ENCODE data around the gene LSR. TPM values are rescaled to one million over a fixed set of nuclear protein-coding genes. Genes with fewer than 3 reads are reported as not detected.

The LSR gene
- total RNA-seq, 3 donors from 2014 or later: 123 to 302 (median 289) TPM

GRCh38 chr19:35253316-35254286, 4.8 kb downstream of the LSR start:
- Histone ChIP-seq H3K4me3 (no peak overlapping the region), H3K36me3 (ENCODE audit: low read depth) (no peaks in the 10 kb centered on the region), H3K9me3 (no peaks in the 10 kb centered on the region), H3K4me1 (ENCODE audit: low read depth) (peaks cover 10% of the 10 kb centered on the region)
- TF ChIP-seq CTCF (IDR thresholded peaks at IDR 0.05): no peak
- intact Hi-C loops (cut with DNase I, micrococcal nuclease): no loop called here
- DNase-seq (no peak), ATAC-seq (no peak)

GRCh38 chr19:35254341-35255297, 5.8 kb downstream of the LSR start:
- DNase-seq (no peak), ATAC-seq (no peak)
- intact Hi-C loops (cut with DNase I, micrococcal nuclease): no loop called here
- Histone ChIP-seq H3K36me3 (ENCODE audit: low read depth) (no peaks in the 10 kb centered on the region), H3K4me3 (no peak overlapping the region), H3K9me3 (no peaks in the 10 kb centered on the region), H3K4me1 (ENCODE audit: low read depth) (peaks cover 8% of the 10 kb centered on the region)
- TF ChIP-seq CTCF (IDR thresholded peaks at IDR 0.05): no peak

- Histone ChIP-seq H3K36me3 (ENCODE audit: low read depth) (no peaks in the 10 kb centered on the region), H3K4me3 (no peak overlapping the region), H3K9me3 (no peaks in the 10 kb centered on the region), H3K4me1 (ENCODE audit: low read depth) (no peaks in the 10 kb centered on the region)
- intact Hi-C loops (cut with DNase I, micrococcal nuclease): no loop called here
- TF ChIP-seq CTCF (IDR thresholded peaks at IDR 0.05): no peak
- DNase-seq (no peak), ATAC-seq (no peak)
Observed at GRCh38 chr19:35256566-35256965, 7.8 kb downstream of the LSR start.

- no peak for TF ChIP-seq CTCF (IDR thresholded peaks at IDR 0.05)
Observed at GRCh38 chr19:35257113-35257461, 8.3 kb downstream of the LSR start.

GRCh38 chr19:35260694-35261304, 12.0 kb downstream of the LSR start:
- DNase-seq (peak in 2 of 3 donors; percentile 13 to 17), ATAC-seq (no peak)
- Histone ChIP-seq H3K4me1 (ENCODE audit: low read depth) (peaks cover 5% of the 10 kb centered on the region), H3K36me3 (ENCODE audit: low read depth) (no peaks in the 10 kb centered on the region), H3K9me3 (no peaks in the 10 kb centered on the region), H3K4me3 (no peak overlapping the region)
- TF ChIP-seq CTCF (IDR thresholded peaks at IDR 0.05): no peak
- intact Hi-C loops (cut with DNase I, micrococcal nuclease): no loop called here

More at GRCh38 chr19:35257113-35257461, 8.3 kb downstream of the LSR start:
- Histone ChIP-seq H3K4me3 (no peak overlapping the region), H3K36me3 (ENCODE audit: low read depth) (no peaks in the 10 kb centered on the region), H3K4me1 (ENCODE audit: low read depth) (no peaks in the 10 kb centered on the region), H3K9me3 (no peaks in the 10 kb centered on the region)
- DNase-seq (no peak), ATAC-seq (no peak)
- intact Hi-C loops (cut with DNase I, micrococcal nuclease): no loop called here
